ENCODE results near the gene IL1R1. TPM values are rescaled to one million over a fixed set of nuclear protein-coding genes. Genes with fewer than 3 reads are reported as not detected.

IL1R1 gene
- total and polyA plus RNA-seq, 4 donors, result 14.0 to 49.3 (median 29.5) TPM

GRCh38 chr2:102099536-102100298 lies 42.8 kb upstream of the IL1R1 start:
- Histone ChIP-seq H3K9ac (ENCODE audit: low read depth in 1 of 2, low read length in 2 of 2) (peak overlapping the region in 1 of 2 donors; percentile 16), H3K27ac (ENCODE audit: low read depth in 1 of 2, low read length in 2 of 2) (peak overlapping the region; percentile 95 to 96), H3K36me3 (ENCODE audit: control insufficient read depth in 4 of 4, insufficient read depth in 3 of 4, low read depth in 1 of 4, low read length in 3 of 4) (no peaks in the 10 kb centered on the region), H3K4me3 (ENCODE audit: low read depth in 1 of 3, low read length in 3 of 3) (no peak overlapping the region), H3K9me3 (ENCODE audit: control insufficient read depth in 4 of 4, low read length in 3 of 4) (no peaks in the 10 kb centered on the region), H3K4me1 (ENCODE audit: control insufficient read depth in 4 of 4, insufficient read depth in 4 of 4, low read length in 3 of 4) (peaks cover 7 to 49% (median 38%) of the 10 kb centered on the region in 4 donors), H3K27me3 (ENCODE audit: control insufficient read depth in 4 of 4, insufficient read depth in 4 of 4, low read length in 3 of 4) (no peaks in the 10 kb centered on the region)
- WGBS, result 61% methylated on average over 7 of the region's 7 CpGs
- no peak for DNase-seq (ENCODE audit: low spot score)
- TF ChIP-seq EGR1 (IDR thresholded peaks at IDR 0.05; ENCODE audit: low read depth in 2 of 2), result no peak
- TF ChIP-seq GABPA (IDR thresholded peaks at IDR 0.05 in 1 of 2, conservative IDR thresholded peaks at IDR 0.05 in 1 of 2), result no peak
- no peak for TF ChIP-seq ATF3 (IDR thresholded peaks at IDR 0.05)
- no peak for TF ChIP-seq FOXA2 (IDR thresholded peaks at IDR 0.05)
- TF ChIP-seq NR2F2 (IDR thresholded peaks at IDR 0.05), result no peak
- no peak for TF ChIP-seq HNF4G (IDR thresholded peaks at IDR 0.05)
- TF ChIP-seq HNF4A (conservative IDR thresholded peaks at IDR 0.05), result no peak
- TF ChIP-seq SP1 (IDR thresholded peaks at IDR 0.05), result no peak

- H3K27me3 ChIP-seq (ENCODE audit: control insufficient read depth in 4 of 4, insufficient read depth in 4 of 4, low read length in 3 of 4), result no peaks in the 10 kb centered on the region
- peak; percentile 17 for TF ChIP-seq MAX (IDR thresholded peaks at IDR 0.05)
- TF ChIP-seq FOXA2 (IDR thresholded peaks at IDR 0.05), result peak; percentile 49
- peak; percentile 50 for TF ChIP-seq NR2F2 (IDR thresholded peaks at IDR 0.05)
- TF ChIP-seq GABPA (IDR thresholded peaks at IDR 0.05 in 1 of 2, conservative IDR thresholded peaks at IDR 0.05 in 1 of 2), result no peak
- TF ChIP-seq HNF4A (conservative IDR thresholded peaks at IDR 0.05), result peak; percentile 79 to 80
- TF ChIP-seq TAF1 (conservative IDR thresholded peaks at IDR 0.05), result no peak
- TF ChIP-seq RXRA (IDR thresholded peaks at IDR 0.05), result peak; percentile 85 to 86
- TF ChIP-seq SP1 (IDR thresholded peaks at IDR 0.05), result peak; percentile 94
- TF ChIP-seq JUND (IDR thresholded peaks at IDR 0.05), result peak; percentile 40 to 66
- TF ChIP-seq HNF4G (IDR thresholded peaks at IDR 0.05), result peak; percentile 32
- no peak for TF ChIP-seq ZBTB33 (IDR thresholded peaks at IDR 0.05)
- H3K9ac ChIP-seq (ENCODE audit: low read depth in 1 of 2, low read length in 2 of 2), result peak overlapping the region in 1 of 2 donors; percentile 51
- H3K36me3 ChIP-seq (ENCODE audit: control insufficient read depth in 4 of 4, insufficient read depth in 3 of 4, low read depth in 1 of 4, low read length in 3 of 4), result no peaks in the 10 kb centered on the region
- DNase-seq (ENCODE audit: low spot score), result no peak
- H3K4me3 ChIP-seq (ENCODE audit: low read depth in 1 of 3, low read length in 3 of 3), result no peak overlapping the region
- H3K9me3 ChIP-seq (ENCODE audit: control insufficient read depth in 4 of 4, low read length in 3 of 4), result no peaks in the 10 kb centered on the region
- peak overlapping the region; percentile 95 to 96 for H3K27ac ChIP-seq (ENCODE audit: low read depth in 1 of 2, low read length in 2 of 2)
- WGBS, result 31% methylated on average over 5 of the region's 5 CpGs
- H3K4me1 ChIP-seq (ENCODE audit: control insufficient read depth in 4 of 4, insufficient read depth in 4 of 4, low read length in 3 of 4), result peaks cover 7 to 46% (median 36%) of the 10 kb centered on the region in 4 donors
These were observed 42.0 kb upstream of the IL1R1 start for GRCh38 chr2:102100371-102101096.
